ENCODE measurements around the gene IQGAP2.

GRCh38 chr5:76473009-76473336, 69.9 kb downstream of the IQGAP2 start:
- TF ChIP-seq CTCF (conservative IDR thresholded peaks at IDR 0.05) (no peak), EZH2 (IDR thresholded peaks at IDR 0.05; ENCODE audit: low read depth) (no peak)
